CD4-positive, CD25-positive, alpha-beta regulatory T cell (primary cell): ENCODE measurements around the gene KIZ. TPM values are rescaled to one million over a fixed set of nuclear protein-coding genes. Genes with fewer than 3 reads are reported as not detected.
A peak's percentile ranks its signal among the peaks of the same experiment; 100 is the strongest.

ENCODE experiments used
- ATAC-seq, 2 donors: fragments of 150-1000 bp; cut with Tn5 transposase; one replicate each; pipeline ENCODE4 v1.10.0; 2021; ENCODE audit warnings: low read depth in 2 of 2, moderate number of reproducible peaks in 2 of 2, moderate library complexity in 1 of 2
- DNase-seq, 3 donors: peaks; one replicate each; pipeline versions ENCODE4 v3.0.0 to v3.0.0-alpha.2; 2012 to 2022; ENCODE audit warnings: mixed read lengths in 1 of 3
- H3K27ac ChIP-seq: one replicate; pipeline ENCODE4 v1.7.0; 2013; ENCODE audit warnings: mild to moderate bottlenecking, low read length; ENCODE audit not compliant: insufficient read depth, poor library complexity, severe bottlenecking
- H3K27me3 ChIP-seq: one replicate; pipeline ENCODE4 v1.7.0; 2013; ENCODE audit warnings: low read length; ENCODE audit not compliant: control insufficient read depth, insufficient read depth
- H3K36me3 ChIP-seq: one replicate; pipeline ENCODE4 v1.7.0; 2013; ENCODE audit warnings: mild to moderate bottlenecking, low read length, moderate library complexity; ENCODE audit not compliant: control insufficient read depth, insufficient read depth
- H3K4me1 ChIP-seq: 2 replicates; pipeline ENCODE4 v1.7.0; 2013; ENCODE audit warnings: mild to moderate bottlenecking, low read length; ENCODE audit not compliant: insufficient read depth, control insufficient read depth, poor library complexity, severe bottlenecking
- H3K4me3 ChIP-seq: one replicate; pipeline ENCODE4 v1.7.0; 2013; ENCODE audit warnings: low read depth, mild to moderate bottlenecking, low read length, moderate library complexity
- H3K9me3 ChIP-seq, 2 experiments: 1 replicate in 1 of 2; 2 replicates in 1 of 2; pipeline ENCODE4 v1.7.0; 2013; ENCODE audit warnings: low read length in 2 of 2, mild to moderate bottlenecking in 1 of 2, moderate library complexity in 1 of 2; ENCODE audit not compliant: control insufficient read depth in 2 of 2
- H3K27ac Mint-ChIP-seq, 3 donors: one replicate each; pipeline ENCODE4 v1.8.0; 2020 to 2022; ENCODE audit warnings: mild to moderate bottlenecking in 3 of 3, mixed read lengths in 3 of 3, moderate library complexity in 2 of 3
- H3K27me3 Mint-ChIP-seq: one replicate; pipeline ENCODE4 v1.8.0; 2022; ENCODE audit warnings: mild to moderate bottlenecking, mixed read lengths
- H3K36me3 Mint-ChIP-seq: one replicate; pipeline ENCODE4 v1.8.0; 2020; ENCODE audit warnings: mixed read lengths
- H3K4me1 Mint-ChIP-seq, 4 donors: one replicate each; pipeline ENCODE4 v1.8.0; 2020 to 2022; ENCODE audit warnings: mixed read lengths in 4 of 4, mild to moderate bottlenecking in 1 of 4
- H3K4me3 Mint-ChIP-seq, 4 donors: one replicate each; pipeline ENCODE4 v1.8.0; 2020 to 2022; ENCODE audit warnings: mild to moderate bottlenecking in 4 of 4, mixed read lengths in 4 of 4, moderate library complexity in 3 of 4
- H3K9me3 Mint-ChIP-seq, 7 donors: one replicate each; pipeline ENCODE4 v1.8.0; 2020 to 2022; ENCODE audit warnings: mixed read lengths in 7 of 7, mild to moderate bottlenecking in 3 of 7, moderate library complexity in 2 of 7
- polyA plus RNA-seq, 4 donors: library from polyadenylated mRNA; unstranded; fragments of 300-500 nt; fragmentation: Illumina TruSeq; gene quantifications; one replicate each; pipeline ENCODE4 v1.2.3, GENCODE V29; 2021
- total RNA-seq: library from RNA; stranded (reverse); gene quantifications from one replicate; pipeline ENCODE4 v1.2.3, GENCODE V29; 2022

KIZ gene
- total and polyA plus RNA-seq, 5 donors from 2014 or later: 16.8 to 32.8 (median 21.0) TPM

GRCh38 chr20:21090721-21091120, 35.2 kb upstream of the KIZ start:
- no peak overlapping the region for H3K4me3 ChIP-seq
- DNase-seq (no peak), ATAC-seq (no peak)
- H3K36me3 ChIP-seq: no peaks in the 10 kb centered on the region
- Mint-ChIP-seq H3K27ac (no peak overlapping the region), H3K4me1 (no peaks in the 10 kb centered on the region), H3K27me3 (peaks cover 78% of the 10 kb centered on the region), H3K36me3 (no peaks in the 10 kb centered on the region), H3K4me3 (no peak overlapping the region), H3K9me3 (no peaks in the 10 kb centered on the region)
- H3K4me1 ChIP-seq: no peaks in the 10 kb centered on the region
- H3K27me3 ChIP-seq: peaks cover 48% of the 10 kb centered on the region
- no peak overlapping the region for H3K27ac ChIP-seq
- no peaks in the 10 kb centered on the region for H3K9me3 ChIP-seq

- ATAC-seq (no peak), DNase-seq (no peak)
- H3K36me3 ChIP-seq: no peaks in the 10 kb centered on the region
Observed at GRCh38 chr20:21092806-21093205, 33.1 kb upstream of the KIZ start.

GRCh38 chr20:21096321-21097043, 29.4 kb upstream of the KIZ start:
- peaks cover 0 to 7% (median 0%) of the 10 kb centered on the region in 7 donors for H3K9me3 Mint-ChIP-seq
- Histone ChIP-seq H3K36me3 (no peaks in the 10 kb centered on the region), H3K9me3 (no peaks in the 10 kb centered on the region), H3K27me3 (peaks cover 57% of the 10 kb centered on the region), H3K4me3 (no peak overlapping the region), H3K27ac (no peak overlapping the region), H3K4me1 (peaks cover 26% of the 10 kb centered on the region)
- DNase-seq (no peak), ATAC-seq (no peak)
- H3K36me3 Mint-ChIP-seq: peaks cover 4% of the 10 kb centered on the region
- no peak overlapping the region for H3K27ac Mint-ChIP-seq
- H3K4me1 Mint-ChIP-seq: peaks cover 5 to 28% (median 12%) of the 10 kb centered on the region in 4 donors
- H3K4me3 Mint-ChIP-seq: no peak overlapping the region
- H3K27me3 Mint-ChIP-seq: peaks cover 93% of the 10 kb centered on the region

More at GRCh38 chr20:21092806-21093205, 33.1 kb upstream of the KIZ start:
- Mint-ChIP-seq H3K27ac (no peak overlapping the region), H3K36me3 (peaks cover 4% of the 10 kb centered on the region), H3K27me3 (peaks cover 91% of the 10 kb centered on the region), H3K4me1 (no peaks in the 10 kb centered on the region), H3K9me3 (no peaks in the 10 kb centered on the region), H3K4me3 (no peak overlapping the region)
- Histone ChIP-seq H3K27ac (no peak overlapping the region), H3K9me3 (no peaks in the 10 kb centered on the region), H3K4me1 (no peaks in the 10 kb centered on the region), H3K4me3 (no peak overlapping the region), H3K27me3 (peaks cover 64% of the 10 kb centered on the region)

- Mint-ChIP-seq H3K36me3 (peaks cover 4% of the 10 kb centered on the region), H3K9me3 (peaks cover 0 to 10% (median 0%) of the 10 kb centered on the region in 7 donors), H3K27ac (peak overlapping the region in 2 of 3 donors; percentile 68 to 86), H3K4me3 (peak overlapping the region; percentile 89 to 95 (median 90)), H3K4me1 (peaks cover 12 to 57% (median 24%) of the 10 kb centered on the region in 4 donors), H3K27me3 (peaks cover 90% of the 10 kb centered on the region)
- peaks cover 51% of the 10 kb centered on the region for H3K4me1 ChIP-seq
- peaks cover 52% of the 10 kb centered on the region for H3K27me3 ChIP-seq
- no peak overlapping the region for H3K27ac ChIP-seq
- ATAC-seq (peak; percentile 25 to 41), DNase-seq (peak in 2 of 3 donors; percentile 39 to 65)
- no peaks in the 10 kb centered on the region for H3K36me3 ChIP-seq
- no peaks in the 10 kb centered on the region for H3K9me3 ChIP-seq
- H3K4me3 ChIP-seq: peak overlapping the region; percentile 84
Observed at GRCh38 chr20:21099751-21100577, 25.9 kb upstream of the KIZ start.

GRCh38 chr20:21100578-21101452, 25.1 kb upstream of the KIZ start:
- ATAC-seq (no peak), DNase-seq (peak in 1 of 3 donors; percentile 30)
- no peaks in the 10 kb centered on the region for H3K36me3 ChIP-seq
- peaks cover 48% of the 10 kb centered on the region for H3K27me3 ChIP-seq
- peaks cover 12 to 57% (median 24%) of the 10 kb centered on the region in 4 donors for H3K4me1 Mint-ChIP-seq
- H3K27ac Mint-ChIP-seq: peak overlapping the region in 2 of 3 donors; percentile 68 to 86
- H3K27ac ChIP-seq: no peak overlapping the region
- H3K36me3 Mint-ChIP-seq: peaks cover 4% of the 10 kb centered on the region
- no peaks in the 10 kb centered on the region for H3K9me3 ChIP-seq
- H3K4me3 ChIP-seq: peak overlapping the region; percentile 84
- H3K4me3 Mint-ChIP-seq: peak overlapping the region; percentile 89 to 95 (median 90)
- H3K9me3 Mint-ChIP-seq: peaks cover 0 to 10% (median 0%) of the 10 kb centered on the region in 7 donors
- H3K4me1 ChIP-seq: peaks cover 60% of the 10 kb centered on the region
- peaks cover 85% of the 10 kb centered on the region for H3K27me3 Mint-ChIP-seq

DNA sequence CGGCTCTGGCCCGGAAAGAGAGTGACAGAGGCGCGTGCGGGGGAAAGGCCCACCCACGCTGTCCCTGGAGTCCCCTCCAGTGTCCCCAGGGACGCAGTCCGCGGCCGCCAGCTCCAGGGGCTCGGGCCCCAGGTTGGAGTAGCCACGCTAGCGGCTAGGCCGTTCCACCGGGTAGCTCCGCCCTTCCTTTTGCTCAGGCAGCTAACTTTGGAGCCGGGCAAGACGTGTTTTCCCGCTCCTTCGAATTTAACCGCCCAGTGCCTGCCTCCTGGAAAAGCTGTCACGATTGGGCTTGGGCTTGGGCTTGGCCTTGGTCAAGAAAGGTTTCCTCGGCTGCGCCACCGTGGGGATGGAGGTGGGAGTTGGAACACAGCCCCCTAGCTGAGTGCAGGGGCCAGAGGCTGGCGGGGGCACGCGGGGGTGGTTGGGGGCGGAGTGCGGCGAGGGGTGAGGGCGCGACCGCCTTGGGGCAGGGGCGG, 24.4 kb upstream of the KIZ start:
- Mint-ChIP-seq H3K27me3 (peaks cover 85% of the 10 kb centered on the region), H3K27ac (no peak overlapping the region), H3K9me3 (peaks cover 0 to 10% (median 0%) of the 10 kb centered on the region in 7 donors), H3K4me1 (peaks cover 13 to 62% (median 24%) of the 10 kb centered on the region in 4 donors), H3K4me3 (peak overlapping the region; percentile 78 to 89 (median 88)), H3K36me3 (peaks cover 4% of the 10 kb centered on the region)
- no peaks in the 10 kb centered on the region for H3K36me3 ChIP-seq
- peaks cover 47% of the 10 kb centered on the region for H3K27me3 ChIP-seq
- H3K9me3 ChIP-seq: no peaks in the 10 kb centered on the region
- ATAC-seq (no peak), DNase-seq (peak in 1 of 3 donors; percentile 21)
- H3K4me1 ChIP-seq: peaks cover 64% of the 10 kb centered on the region
- H3K27ac ChIP-seq: no peak overlapping the region
- H3K4me3 ChIP-seq: no peak overlapping the region
